MM.1S (cell line): ENCODE data around the gene DMRTB1.

Experiments
- DNase-seq: peaks from one replicate; pipeline ENCODE4 v3.0.0-alpha.2; 2015
- H2AFZ ChIP-seq: fragments of 300-600 bp; sonication (generic); 2 replicates; pipeline ENCODE4 v1.6.0; 2016; ENCODE audit warnings: antibody characterized with exemption, low read length
- H3F3A ChIP-seq: fragments of 300-600 bp; sonication (generic); 2 replicates; pipeline ENCODE4 v1.6.1; 2016; ENCODE audit warnings: mild to moderate bottlenecking, antibody characterized with exemption, low read length, moderate library complexity, mixed read lengths; ENCODE audit not compliant: insufficient read depth
- H3K27ac ChIP-seq: fragments of 300-600 bp; sonication (generic); 2 replicates; pipeline ENCODE4 v1.5.1; 2016; ENCODE audit warnings: mild to moderate bottlenecking, low read length
- H3K27me3 ChIP-seq: fragments of 300-600 bp; sonication (generic); replicated peaks from 2 replicates; pipeline ENCODE4 v1.6.0; 2016; ENCODE audit warnings: low read length; ENCODE audit not compliant: insufficient read depth
- H3K36me3 ChIP-seq: fragments of 300-600 bp; sonication (generic); replicated peaks from 2 replicates; pipeline ENCODE4 v1.6.1; 2016; ENCODE audit warnings: mild to moderate bottlenecking, low read length, mixed read lengths; ENCODE audit not compliant: insufficient read depth
- H3K4me1 ChIP-seq: fragments of 300-600 bp; sonication (generic); 2 replicates; pipeline ENCODE4 v1.6.1; 2016; ENCODE audit warnings: low read length, mixed read lengths
- H3K4me2 ChIP-seq: fragments of 300-600 bp; sonication (generic); 2 replicates; pipeline ENCODE4 v1.6.0; 2016; ENCODE audit warnings: low read depth, low read length
- H3K4me3 ChIP-seq: fragments of 300-600 bp; sonication (generic); 2 replicates; pipeline ENCODE4 v1.5.1; 2016; ENCODE audit warnings: low read length, mixed read lengths
- H3K79me2 ChIP-seq: fragments of 300-600 bp; sonication (generic); 2 replicates; pipeline ENCODE4 v1.6.1; 2016; ENCODE audit warnings: mixed run types, low read length, mixed read lengths
- H3K9ac ChIP-seq: fragments of 300-600 bp; sonication (generic); 2 replicates; pipeline ENCODE4 v1.6.1; 2016; ENCODE audit warnings: low read length, mixed read lengths
- H3K9me2 ChIP-seq: fragments of 300-600 bp; sonication (generic); replicated peaks from 2 replicates; pipeline ENCODE4 v1.6.1; 2016; ENCODE audit warnings: mild to moderate bottlenecking, low read length, mixed read lengths; ENCODE audit not compliant: insufficient read depth
- H3K9me3 ChIP-seq: fragments of 300-600 bp; sonication (generic); replicated peaks from 2 replicates; pipeline ENCODE4 v1.6.1; 2016; ENCODE audit warnings: mild to moderate bottlenecking, low read length, mixed read lengths; ENCODE audit not compliant: insufficient read depth
- H4K20me1 ChIP-seq: fragments of 300-600 bp; sonication (generic); 2 replicates; pipeline ENCODE4 v1.6.1; 2016; ENCODE audit warnings: mild to moderate bottlenecking, low read length, moderate library complexity, mixed read lengths; ENCODE audit not compliant: insufficient read depth
- CTCF ChIP-seq: fragments of 300-600 bp; sonication (generic); IDR thresholded peaks from 2 replicates; pipeline ENCODE4 v1.5.1; 2016; ENCODE audit warnings: antibody characterized with exemption, low read length, mixed read lengths
- EZH2 ChIP-seq: fragments of 300-600 bp; sonication (generic); optimal IDR thresholded peaks from 2 replicates; pipeline ENCODE3; 2017; ENCODE audit warnings: low read depth, mild to moderate bottlenecking, antibody characterized with exemption, low read length, mixed read lengths
- EZH2phosphoT487 ChIP-seq: fragments of 300-600 bp; sonication (generic); IDR thresholded peaks from 2 replicates; pipeline ENCODE4 v1.6.1; 2018; ENCODE audit warnings: antibody characterized with exemption, low read length

Gene DMRTB1

GRCh38 chr1:53502641-53503432 lies 43.6 kb downstream of the DMRTB1 start:
- Histone ChIP-seq H3K27ac (no peak overlapping the region), H3K9ac (no peak overlapping the region), H3K36me3 (no peaks in the 10 kb centered on the region), H3K27me3 (peaks cover 7% of the 10 kb centered on the region; the same call in 1 of the 2 replicates), H4K20me1 (no peaks in the 10 kb centered on the region), H3K4me3 (no peak overlapping the region), H3K79me2 (no peaks in the 10 kb centered on the region), H2AFZ (no peak overlapping the region), H3F3A (no peaks in the 10 kb centered on the region), H3K9me2 (no peaks in the 10 kb centered on the region), H3K9me3 (no peaks in the 10 kb centered on the region), H3K4me1 (no peaks in the 10 kb centered on the region), H3K4me2 (no peak overlapping the region)
- DNase-seq = no peak
- TF ChIP-seq EZH2 (no peak), EZH2phosphoT487 (no peak), CTCF (no peak)

- H3K36me3 ChIP-seq = no peaks in the 10 kb centered on the region
- no peak overlapping the region for H3K4me2 ChIP-seq
- no peaks in the 10 kb centered on the region for H4K20me1 ChIP-seq
- no peaks in the 10 kb centered on the region for H3K9me3 ChIP-seq
- H2AFZ ChIP-seq = no peak overlapping the region
- no peaks in the 10 kb centered on the region for H3K9me2 ChIP-seq
- H3K79me2 ChIP-seq = no peaks in the 10 kb centered on the region
- H3F3A ChIP-seq = no peaks in the 10 kb centered on the region
- TF ChIP-seq EZH2 = no peak
- no peak for TF ChIP-seq CTCF
- TF ChIP-seq EZH2phosphoT487 = no peak
- peaks cover 7% of the 10 kb centered on the region; the same call in 1 of the 2 replicates for H3K27me3 ChIP-seq
- H3K4me3 ChIP-seq = no peak overlapping the region
- H3K4me1 ChIP-seq = no peaks in the 10 kb centered on the region
- no peak overlapping the region for H3K9ac ChIP-seq
- DNase-seq = no peak
- H3K27ac ChIP-seq = no peak overlapping the region
Observed at GRCh38 chr1:53503433-53504217, 44.4 kb downstream of the DMRTB1 start.

GRCh38 chr1:53504901-53505300 lies 45.7 kb downstream of the DMRTB1 start:
- no peak for DNase-seq
- Histone ChIP-seq H2AFZ (no peak overlapping the region), H4K20me1 (no peaks in the 10 kb centered on the region), H3F3A (no peaks in the 10 kb centered on the region), H3K9me2 (no peaks in the 10 kb centered on the region), H3K27me3 (peaks cover 7% of the 10 kb centered on the region; the same call in 1 of the 2 replicates), H3K4me2 (no peak overlapping the region), H3K4me3 (no peak overlapping the region), H3K9me3 (no peaks in the 10 kb centered on the region), H3K27ac (no peak overlapping the region), H3K36me3 (no peaks in the 10 kb centered on the region), H3K9ac (no peak overlapping the region), H3K79me2 (no peaks in the 10 kb centered on the region), H3K4me1 (no peaks in the 10 kb centered on the region)
- TF ChIP-seq EZH2 = no peak
- TF ChIP-seq CTCF = no peak
- no peak for TF ChIP-seq EZH2phosphoT487
